H1 (cell line): ENCODE results near the gene THEMIS.

Source experiments
- CBX5 ChIP-seq: fragments of 300-800, 300-1000 bp; sonication (generic); IDR thresholded peaks from 2 replicates; pipeline ENCODE4 v1.7.1; 2016; ENCODE audit warnings: antibody characterized with exemption, low read length, low read depth
- RNF2 ChIP-seq: fragments of 200-900, 300-1000 bp; sonication (generic); IDR thresholded peaks from 2 replicates; pipeline ENCODE4 v1.7.1; 2016; ENCODE audit warnings: borderline replicate concordance, low read depth, mild to moderate bottlenecking, antibody characterized with exemption, low read length; ENCODE audit not compliant: poor library complexity, severe bottlenecking; ENCODE audit errors: missing control alignments
- TF ChIP-seq, protein P1 (sequence below), 3 experiments: IDR thresholded peaks; 1 replicate in 2 of 3; 2 replicates in 1 of 3; pipeline versions ENCODE4 v1.5.1 to v1.6.1; 2011; ENCODE audit warnings: low read length in 3 of 3, mild to moderate bottlenecking in 3 of 3, inconsistent platforms in 2 of 3, low read depth in 1 of 3, moderate library complexity in 1 of 3; ENCODE audit not compliant: insufficient read depth in 1 of 3; ENCODE audit errors: control extremely low read depth in 1 of 3

DNA sequence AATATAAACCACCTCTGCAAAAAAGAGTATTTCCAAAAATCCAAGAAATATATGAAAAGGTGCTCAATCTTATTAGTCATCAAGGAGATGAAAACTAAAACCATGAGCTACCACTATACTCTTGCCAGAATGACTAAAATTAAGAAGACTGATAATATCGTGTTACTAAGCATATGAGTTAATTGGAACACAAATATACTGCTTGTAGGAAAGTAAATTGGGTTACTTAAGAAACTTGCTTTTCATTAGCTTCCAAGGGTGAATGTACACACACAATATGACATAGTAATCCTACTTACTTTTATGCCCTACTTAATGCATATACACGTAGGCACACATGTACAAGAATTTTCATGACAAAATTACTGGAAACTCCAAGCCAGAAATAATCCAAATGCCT lies 3.4 kb downstream of the THEMIS start:
- TF ChIP-seq, protein P1, sequence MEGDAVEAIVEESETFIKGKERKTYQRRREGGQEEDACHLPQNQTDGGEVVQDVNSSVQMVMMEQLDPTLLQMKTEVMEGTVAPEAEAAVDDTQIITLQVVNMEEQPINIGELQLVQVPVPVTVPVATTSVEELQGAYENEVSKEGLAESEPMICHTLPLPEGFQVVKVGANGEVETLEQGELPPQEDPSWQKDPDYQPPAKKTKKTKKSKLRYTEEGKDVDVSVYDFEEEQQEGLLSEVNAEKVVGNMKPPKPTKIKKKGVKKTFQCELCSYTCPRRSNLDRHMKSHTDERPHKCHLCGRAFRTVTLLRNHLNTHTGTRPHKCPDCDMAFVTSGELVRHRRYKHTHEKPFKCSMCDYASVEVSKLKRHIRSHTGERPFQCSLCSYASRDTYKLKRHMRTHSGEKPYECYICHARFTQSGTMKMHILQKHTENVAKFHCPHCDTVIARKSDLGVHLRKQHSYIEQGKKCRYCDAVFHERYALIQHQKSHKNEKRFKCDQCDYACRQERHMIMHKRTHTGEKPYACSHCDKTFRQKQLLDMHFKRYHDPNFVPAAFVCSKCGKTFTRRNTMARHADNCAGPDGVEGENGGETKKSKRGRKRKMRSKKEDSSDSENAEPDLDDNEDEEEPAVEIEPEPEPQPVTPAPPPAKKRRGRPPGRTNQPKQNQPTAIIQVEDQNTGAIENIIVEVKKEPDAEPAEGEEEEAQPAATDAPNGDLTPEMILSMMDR (IDR thresholded peaks at IDR 0.05; ENCODE audit: control extremely low read depth in 1 of 3, insufficient read depth in 1 of 3, low read depth in 1 of 3, low read length in 3 of 3) = no peak
- TF ChIP-seq RNF2 (no peak), CBX5 (no peak)
